GM12874 (cell line): Measurements from ENCODE around the gene IKZF2.

Experiments
- TF ChIP-seq, protein P1 (sequence below): IDR thresholded peaks from 2 replicates; pipeline ENCODE4 v1.5.1; 2011; ENCODE audit warnings: low read depth, mild to moderate bottlenecking, control low read depth, low read length, moderate library complexity; ENCODE audit not compliant: insufficient read depth

Gene IKZF2

DNA sequence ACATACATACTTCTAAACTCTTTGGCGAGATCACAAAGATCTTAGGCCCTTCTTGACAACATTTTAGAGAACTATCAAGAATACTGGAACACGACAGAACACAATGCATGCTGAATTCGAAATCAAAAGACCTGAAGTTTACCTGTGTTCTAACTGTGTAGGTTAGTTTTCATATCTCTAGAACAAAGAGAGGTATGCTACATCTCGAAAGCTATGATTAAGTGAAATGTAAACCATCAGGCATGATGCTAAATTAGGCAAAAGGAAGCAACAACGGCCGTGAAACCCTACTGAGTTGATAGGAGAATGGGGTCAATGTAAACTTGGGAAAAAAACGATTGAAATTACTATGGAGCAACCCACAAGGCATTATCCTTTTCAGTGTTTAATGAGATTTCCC lies 43.7 kb downstream of the IKZF2 start:
- TF ChIP-seq, protein P1, sequence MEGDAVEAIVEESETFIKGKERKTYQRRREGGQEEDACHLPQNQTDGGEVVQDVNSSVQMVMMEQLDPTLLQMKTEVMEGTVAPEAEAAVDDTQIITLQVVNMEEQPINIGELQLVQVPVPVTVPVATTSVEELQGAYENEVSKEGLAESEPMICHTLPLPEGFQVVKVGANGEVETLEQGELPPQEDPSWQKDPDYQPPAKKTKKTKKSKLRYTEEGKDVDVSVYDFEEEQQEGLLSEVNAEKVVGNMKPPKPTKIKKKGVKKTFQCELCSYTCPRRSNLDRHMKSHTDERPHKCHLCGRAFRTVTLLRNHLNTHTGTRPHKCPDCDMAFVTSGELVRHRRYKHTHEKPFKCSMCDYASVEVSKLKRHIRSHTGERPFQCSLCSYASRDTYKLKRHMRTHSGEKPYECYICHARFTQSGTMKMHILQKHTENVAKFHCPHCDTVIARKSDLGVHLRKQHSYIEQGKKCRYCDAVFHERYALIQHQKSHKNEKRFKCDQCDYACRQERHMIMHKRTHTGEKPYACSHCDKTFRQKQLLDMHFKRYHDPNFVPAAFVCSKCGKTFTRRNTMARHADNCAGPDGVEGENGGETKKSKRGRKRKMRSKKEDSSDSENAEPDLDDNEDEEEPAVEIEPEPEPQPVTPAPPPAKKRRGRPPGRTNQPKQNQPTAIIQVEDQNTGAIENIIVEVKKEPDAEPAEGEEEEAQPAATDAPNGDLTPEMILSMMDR = no peak

GRCh38 chr2:213105212-213105611 lies 46.2 kb downstream of the IKZF2 start:
- TF ChIP-seq, protein P1 = no peak

GRCh38 chr2:213104903-213105202 lies 46.6 kb downstream of the IKZF2 start:
- TF ChIP-seq, protein P1 = no peak

- TF ChIP-seq, protein P1 = no peak
Observed at GRCh38 chr2:213104092-213104902, 47.1 kb downstream of the IKZF2 start.

DNA sequence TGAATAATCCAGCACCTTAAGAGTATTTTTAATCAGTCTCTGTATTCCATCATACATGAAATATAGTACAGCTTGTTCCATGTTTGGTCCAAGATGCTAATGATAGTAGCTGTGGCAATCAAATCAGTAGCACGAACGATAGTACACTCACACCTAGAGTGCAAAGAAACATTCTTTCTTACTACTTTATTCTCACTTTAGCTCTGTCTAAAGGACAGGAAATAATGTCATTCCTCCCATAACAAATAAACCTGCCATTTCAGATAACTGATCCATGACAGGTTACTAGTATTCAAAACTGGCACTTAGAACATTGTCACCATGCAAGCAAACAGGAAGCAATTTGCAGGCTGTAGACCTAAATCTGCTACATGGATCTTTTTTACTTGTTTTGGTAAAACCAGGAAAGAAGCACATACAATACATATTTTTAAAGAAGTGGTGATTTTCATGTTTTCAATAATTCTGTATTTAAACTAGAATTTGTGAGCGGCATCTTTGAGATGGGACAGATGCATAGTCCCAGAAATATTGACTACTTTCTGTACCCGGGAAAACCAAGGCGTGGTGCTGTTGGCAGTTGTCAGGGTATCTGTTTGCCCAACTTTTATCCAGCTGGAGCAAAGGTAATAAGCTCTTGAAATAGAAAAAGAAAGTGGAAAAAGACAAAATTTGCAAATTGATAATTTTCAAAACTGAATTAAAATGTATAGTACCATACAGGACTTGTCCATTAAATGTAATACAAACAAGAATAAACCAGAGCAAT lies 49.5 kb downstream of the IKZF2 start:
- TF ChIP-seq, protein P1 = no peak

DNA sequence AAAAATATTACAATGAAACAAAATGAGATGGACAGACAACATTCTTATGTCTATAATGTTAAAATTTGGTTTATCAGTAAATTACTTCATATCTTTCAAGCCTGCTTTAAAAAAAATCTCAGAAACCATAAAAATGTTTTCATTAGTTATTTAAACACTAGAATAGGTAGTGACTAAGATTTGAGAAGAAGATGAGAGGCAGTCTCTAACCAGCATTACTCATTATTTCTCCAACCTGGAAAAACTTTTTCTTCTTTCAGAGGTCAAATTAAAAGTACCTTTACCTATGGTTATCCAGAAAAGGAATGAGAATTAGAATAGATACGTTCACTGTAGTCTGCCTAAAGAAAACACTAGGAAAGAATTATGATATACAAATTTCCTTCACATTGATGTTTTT lies 50.3 kb downstream of the IKZF2 start:
- TF ChIP-seq, protein P1 = no peak

- TF ChIP-seq, protein P1 = no peak
Observed at GRCh38 chr2:213098612-213099011, 52.8 kb downstream of the IKZF2 start.
